ENCODE results near the gene RB1.
"Not testable (repeated sequence)": the region's sequence is repeated elsewhere in the genome, so short reads cannot be mapped to it uniquely, and the experiment has no call there.

Gene RB1

GRCh38 chr13:48410199-48410598 lies 106.6 kb downstream of the RB1 start:
- DNase-seq (ENCODE audit: low read depth in 3 of 3), result no peak

GRCh38 chr13:48411147-48411794 lies 107.7 kb downstream of the RB1 start:
- no peak for DNase-seq (ENCODE audit: low read depth in 3 of 3)

DNA sequence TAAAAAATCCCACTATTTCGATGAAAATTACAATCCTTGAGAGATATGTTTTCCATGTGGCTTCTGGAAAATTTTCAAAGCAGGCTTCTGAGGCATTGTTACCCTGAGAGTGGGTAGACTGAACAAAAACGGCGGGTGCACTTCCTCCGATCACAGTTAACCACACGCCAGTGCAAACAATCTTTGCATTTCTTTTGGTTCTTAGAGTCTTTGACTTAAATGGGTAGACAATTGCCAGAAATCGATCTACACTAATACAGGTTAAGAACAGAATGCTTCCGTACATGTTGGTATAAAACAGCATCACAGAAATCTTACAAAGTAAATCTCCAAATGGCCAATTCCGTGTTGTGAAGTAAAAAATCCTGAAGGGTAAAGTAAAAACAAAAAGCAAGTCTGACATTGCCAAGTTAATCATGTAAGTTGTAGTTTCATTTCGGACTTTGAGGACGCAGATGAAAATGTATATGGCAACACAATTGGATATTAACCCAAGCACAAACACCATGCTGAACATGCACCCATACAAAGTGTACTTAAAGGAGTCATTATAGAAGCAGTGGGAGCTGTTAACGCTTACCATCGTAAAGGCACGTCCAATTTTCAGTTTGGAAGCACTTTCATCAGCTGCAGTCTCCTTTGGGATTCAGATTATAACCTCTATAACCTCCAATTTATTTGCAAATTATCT lies 108.4 kb downstream of the RB1 start:
- peak in 1 of 3 donors; percentile 9 for DNase-seq (ENCODE audit: low read depth in 3 of 3)

DNA sequence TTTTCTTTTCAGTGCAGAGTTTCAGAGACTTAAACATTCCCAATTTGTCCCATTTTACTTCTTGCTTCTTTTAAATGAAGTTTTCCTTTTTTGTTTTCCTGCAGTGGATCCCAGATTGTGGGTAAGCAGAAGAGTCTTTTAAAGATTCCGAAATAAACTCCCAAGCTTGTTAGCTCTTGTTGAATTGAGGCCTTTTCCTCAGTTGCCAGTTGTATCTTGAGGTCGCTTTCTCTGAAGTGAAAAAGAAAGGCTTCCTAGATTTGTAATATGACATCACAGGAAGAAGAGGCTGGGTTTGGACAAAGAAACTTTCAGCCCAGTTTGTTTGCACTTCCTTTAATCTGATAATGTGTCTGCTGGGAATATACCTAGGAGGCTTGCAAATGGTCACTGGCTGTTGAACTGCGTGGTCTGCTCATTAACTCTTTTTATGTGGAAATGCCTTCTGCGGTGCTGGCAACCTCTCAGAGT lies 109.4 kb downstream of the RB1 start, which contains the start of gene LPAR6:
Gene LPAR6, minus strand, starts transcription at position 233 of the 471 bp plus-strand sequence. CDS start 690 bp downstream, outside the sequence.
- DNase-seq (ENCODE audit: low read depth in 3 of 3), result no peak

DNA sequence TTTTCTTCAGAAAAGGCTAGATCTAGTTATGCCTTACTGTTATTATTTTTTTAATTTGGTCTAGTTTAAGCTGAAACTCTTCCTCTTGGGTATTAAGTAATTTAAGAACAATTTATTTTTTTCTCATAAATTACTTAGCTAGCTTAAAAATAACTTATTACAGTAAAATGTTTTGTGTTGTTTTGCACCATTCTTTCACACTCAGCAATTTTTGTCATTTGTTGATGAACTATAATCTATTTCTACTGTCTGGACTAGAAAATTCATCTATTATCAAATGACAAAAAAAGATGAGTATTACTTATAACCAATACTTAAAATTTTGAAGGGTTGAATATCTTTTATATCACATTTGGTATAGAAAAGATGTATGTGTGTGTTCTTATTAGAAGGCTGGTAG lies 111.0 kb downstream of the RB1 start:
- no peak for DNase-seq (ENCODE audit: low read depth in 3 of 3)

DNA sequence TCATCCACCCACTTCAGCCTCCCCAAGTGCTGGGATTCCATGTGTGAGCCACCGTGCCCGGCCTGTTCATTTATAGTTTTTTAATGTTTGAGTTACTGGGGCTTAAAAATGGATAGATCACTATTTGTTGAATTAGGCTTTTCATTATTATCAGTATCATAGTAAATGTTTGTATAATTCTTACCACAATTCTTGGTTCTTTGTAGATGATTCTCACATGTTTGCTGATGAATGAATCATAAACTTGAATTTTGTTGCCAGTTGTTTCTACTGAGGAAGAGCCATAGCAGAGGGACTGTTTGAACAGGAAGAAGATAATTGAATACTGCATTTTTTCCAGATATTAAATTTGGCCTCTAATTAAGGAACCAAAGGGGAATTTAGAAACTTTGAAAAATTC lies 112.0 kb downstream of the RB1 start:
- no peak for DNase-seq (ENCODE audit: low read depth in 3 of 3)

DNA sequence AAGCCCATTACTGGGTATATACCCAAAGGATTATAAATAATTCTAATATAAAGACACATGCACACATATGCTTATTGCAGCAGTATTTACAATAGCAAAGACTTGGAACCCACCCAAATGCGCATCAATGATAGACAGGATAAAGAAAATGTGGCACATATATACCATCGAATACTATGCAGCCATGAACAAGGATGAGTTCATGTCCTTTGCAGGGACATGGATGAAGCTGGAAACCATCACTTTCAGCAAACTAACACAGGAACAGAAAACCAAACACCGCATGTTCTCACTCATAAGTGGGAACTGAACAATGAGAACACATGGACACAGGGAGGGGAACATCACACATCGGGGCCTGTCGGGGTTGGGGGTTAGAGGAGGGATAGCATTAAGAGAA lies 118.5 kb downstream of the RB1 start:
- DNase-seq (ENCODE audit: low read depth in 3 of 3), result not testable (repeated sequence)

DNA sequence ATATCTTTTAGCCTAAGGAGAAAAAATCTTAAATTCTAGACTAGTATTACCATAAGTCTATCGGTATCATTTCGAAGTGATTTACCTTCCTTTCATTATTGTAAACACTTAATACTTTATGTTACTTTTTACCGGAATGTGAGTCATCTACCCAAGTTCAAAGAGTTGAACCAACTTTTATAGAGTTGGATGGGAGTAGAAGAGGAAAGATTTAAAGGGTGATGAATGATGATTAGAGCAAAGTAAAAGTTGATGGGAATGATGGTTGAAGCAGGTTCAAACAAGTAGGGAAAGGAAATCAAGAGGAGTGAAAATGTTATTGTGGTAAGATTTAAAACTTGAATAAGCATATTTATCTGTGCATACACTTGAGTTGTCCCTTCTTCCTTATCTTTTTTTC lies 120.7 kb downstream of the RB1 start:
- DNase-seq (ENCODE audit: low read depth in 3 of 3), result no peak

GRCh38 chr13:48426052-48426451 lies 122.5 kb downstream of the RB1 start:
- no peak for DNase-seq (ENCODE audit: low read depth in 3 of 3)

GRCh38 chr13:48426755-48427298 lies 123.3 kb downstream of the RB1 start:
- DNase-seq (ENCODE audit: low read depth in 3 of 3), result not testable (repeated sequence)

GRCh38 chr13:48429036-48429435 lies 125.5 kb downstream of the RB1 start:
- no peak for DNase-seq (ENCODE audit: low read depth in 3 of 3)

- no peak for DNase-seq (ENCODE audit: low read depth in 3 of 3)
These were observed 126.3 kb downstream of the RB1 start for GRCh38 chr13:48429886-48430285.

DNA sequence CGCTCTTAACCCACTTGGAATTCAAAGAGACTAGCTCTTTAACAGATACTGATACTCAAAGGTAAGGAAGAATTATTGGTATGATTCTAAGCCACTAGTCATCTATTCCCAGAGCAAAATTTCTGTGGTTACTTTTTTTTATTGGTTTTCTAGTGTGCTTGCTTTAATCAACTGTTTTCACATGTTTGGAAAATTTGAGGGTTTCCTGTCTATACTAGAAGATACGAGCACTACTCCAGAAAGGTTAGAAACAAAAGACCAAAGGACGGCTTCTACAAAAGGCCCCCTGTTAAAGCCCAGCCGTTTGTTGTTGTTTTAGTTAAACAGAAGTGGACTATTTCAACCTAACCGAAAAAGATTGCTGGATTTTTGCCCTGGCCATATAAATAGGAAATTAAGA lies 127.9 kb downstream of the RB1 start:
- no peak for DNase-seq (ENCODE audit: low read depth in 3 of 3)

DNA sequence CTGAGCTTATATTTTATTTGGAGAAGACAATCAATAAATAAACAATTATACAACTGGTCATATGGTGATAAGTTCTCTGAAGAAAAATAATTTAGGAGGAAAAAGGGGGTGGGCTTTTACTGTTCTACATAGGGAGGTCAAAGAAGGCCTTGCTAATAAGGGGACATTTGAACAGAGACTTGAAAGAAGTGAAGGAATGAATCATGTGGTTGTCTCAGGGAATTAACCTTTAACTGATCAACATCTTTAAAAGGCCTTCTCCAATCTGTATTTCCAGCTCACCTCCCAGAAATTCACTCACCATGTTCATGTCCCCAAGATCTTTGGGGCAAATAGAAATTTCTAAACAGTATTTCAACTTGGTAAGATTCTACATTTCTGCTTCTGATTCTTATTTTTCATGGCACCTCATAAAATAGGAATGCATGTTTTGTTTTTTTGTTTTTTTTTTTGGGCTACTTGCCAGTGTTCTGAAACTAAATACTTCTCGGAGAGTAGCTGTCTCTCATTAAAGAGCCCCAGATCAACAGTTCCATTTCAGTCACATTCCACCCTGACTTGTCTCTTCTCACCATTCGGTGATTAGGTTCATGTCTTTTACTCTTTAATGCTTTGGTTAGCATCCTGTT lies 128.6 kb downstream of the RB1 start:
- DNase-seq (ENCODE audit: low read depth in 3 of 3), result no peak

DNA sequence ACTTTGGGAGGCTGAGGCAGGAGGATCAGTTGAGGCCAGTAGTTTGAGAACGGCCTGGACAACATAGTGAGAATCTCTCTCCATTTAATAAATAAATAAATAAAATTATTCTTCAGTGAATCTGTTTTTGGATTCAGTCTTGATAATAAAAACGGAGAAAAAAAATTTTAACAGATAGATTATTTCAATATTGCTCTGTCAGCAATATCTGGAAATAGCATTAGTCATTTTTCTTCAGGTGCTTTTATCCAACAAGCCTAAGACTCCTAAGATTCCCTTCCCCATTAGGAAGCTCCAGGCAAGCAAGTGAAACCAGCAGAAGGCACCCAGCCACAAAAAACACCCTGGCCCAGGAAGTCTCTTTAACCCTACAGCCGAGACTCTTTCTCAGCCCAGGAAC lies 130.6 kb downstream of the RB1 start:
- no peak for DNase-seq (ENCODE audit: low read depth in 3 of 3)

GRCh38 chr13:48436661-48437288 lies 133.2 kb downstream of the RB1 start:
- DNase-seq (ENCODE audit: low read depth in 3 of 3), result no peak

GRCh38 chr13:48437371-48437770 lies 133.8 kb downstream of the RB1 start:
- DNase-seq (ENCODE audit: low read depth in 3 of 3), result no peak

DNA sequence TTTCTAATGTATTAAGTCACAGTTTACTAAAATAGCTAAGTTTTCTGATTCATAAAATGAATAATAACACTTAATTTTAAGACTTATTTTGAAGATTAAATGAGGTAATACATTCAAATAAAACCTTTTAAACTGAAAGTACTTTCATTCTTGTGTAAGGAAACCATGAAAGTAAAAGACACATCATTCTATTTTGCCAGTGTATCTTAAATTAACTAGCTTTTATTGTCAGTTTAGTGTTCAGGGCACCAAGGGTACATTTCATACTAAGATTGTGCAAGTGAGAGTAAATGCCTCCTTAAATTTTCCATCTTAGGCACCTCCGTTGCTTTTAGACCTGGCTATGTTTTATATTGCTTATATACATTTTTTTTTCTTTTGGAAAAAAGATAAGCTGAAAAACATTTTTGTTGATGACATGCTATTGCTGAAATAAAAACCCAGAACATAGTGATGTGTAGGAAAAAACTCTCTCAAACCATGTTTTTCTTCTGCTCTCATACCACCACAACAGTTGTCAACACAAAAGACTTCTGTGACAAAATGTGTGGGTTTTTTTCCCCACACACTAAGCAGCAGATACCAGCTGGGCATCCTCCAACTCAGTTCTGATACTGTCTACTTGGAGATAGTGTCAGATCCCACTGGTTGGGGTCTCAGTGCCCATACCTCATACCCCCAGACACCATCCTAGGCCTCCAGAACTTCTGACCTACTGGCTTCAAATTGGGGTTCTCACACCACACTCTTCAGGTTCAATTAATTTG lies 140.1 kb downstream of the RB1 start:
- DNase-seq (ENCODE audit: low read depth in 3 of 3), result no peak

DNA sequence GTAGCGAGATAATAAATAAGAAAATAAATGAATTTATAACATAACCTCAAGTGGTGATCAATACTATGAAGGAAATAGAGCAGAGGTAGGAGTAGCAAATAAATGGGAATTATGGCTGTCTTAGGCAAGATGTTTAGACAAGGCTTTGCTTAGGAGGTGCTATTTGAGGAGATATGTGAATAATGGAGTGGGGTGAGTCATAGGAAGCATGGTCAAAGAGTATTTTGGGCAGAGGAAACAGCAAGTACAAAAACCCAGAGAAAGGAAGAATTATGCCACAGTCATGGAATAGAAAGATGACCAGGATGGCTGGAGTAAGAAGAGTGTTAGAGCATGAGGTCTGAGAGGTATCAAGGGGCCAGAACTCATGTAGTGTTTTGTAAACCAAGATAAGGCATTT lies 142.9 kb downstream of the RB1 start:
- DNase-seq (ENCODE audit: low read depth in 3 of 3), result no peak

DNA sequence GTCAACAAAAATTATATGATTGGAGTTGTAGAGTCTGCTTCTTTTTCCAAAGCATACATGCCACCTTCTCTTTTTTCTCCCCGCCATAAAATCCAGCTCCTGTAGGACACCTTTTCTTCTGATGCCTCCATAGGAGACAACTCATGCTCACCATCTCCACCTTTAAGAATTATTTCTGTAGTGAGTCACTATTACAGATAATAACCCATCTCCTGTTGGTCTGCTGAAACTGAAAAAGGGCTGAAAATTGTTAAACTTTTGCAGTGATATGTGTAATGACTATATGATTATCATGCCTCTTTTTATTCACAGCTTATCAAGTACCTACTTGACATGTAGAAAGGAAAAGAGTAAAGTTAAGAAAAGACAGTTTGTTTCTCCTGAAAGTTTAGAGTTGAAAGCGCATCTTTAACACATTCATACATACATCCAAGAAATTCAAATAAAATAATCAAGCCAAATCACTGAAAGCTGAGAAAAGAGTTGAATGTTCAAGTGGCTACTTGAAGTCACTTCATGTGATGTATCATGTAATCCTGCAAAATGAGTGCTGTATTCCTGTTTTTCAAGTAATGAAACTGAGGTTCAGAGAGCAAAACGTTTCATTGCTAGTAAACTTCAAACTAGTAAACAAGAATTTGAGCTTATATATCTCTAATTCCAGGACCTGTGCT lies 144.9 kb downstream of the RB1 start:
- no peak for DNase-seq (ENCODE audit: low read depth in 3 of 3)

All from stimulated activated CD4-positive, alpha-beta T cell treated with anti-CD3 and anti-CD28 coated beads, TNF-alpha, amount 100 ng/mL, for 48 hours (primary cell).